ENCODE data around the gene S100A12.
"Not testable (repeated sequence)": the region's sequence is repeated elsewhere in the genome, so short reads cannot be mapped to it uniquely, and the experiment has no call there.

S100A12 gene

GRCh38 chr1:153375511-153375910, at the start of gene S100A12:
Gene S100A12 (minus strand): TSS chr1:153375621. CDS start chr1:153374592, 1,029 bp downstream.
- no peak within 1 kb of the TSS for H3K4me3 ChIP-seq (ENCODE audit: low read depth, low read length)
- DNase-seq (ENCODE audit: low read depth) = no peak
- TF ChIP-seq CTCF (IDR thresholded peaks at IDR 0.05; ENCODE audit: control insufficient read depth, extremely low read depth, insufficient read depth) = no peak

DNA sequence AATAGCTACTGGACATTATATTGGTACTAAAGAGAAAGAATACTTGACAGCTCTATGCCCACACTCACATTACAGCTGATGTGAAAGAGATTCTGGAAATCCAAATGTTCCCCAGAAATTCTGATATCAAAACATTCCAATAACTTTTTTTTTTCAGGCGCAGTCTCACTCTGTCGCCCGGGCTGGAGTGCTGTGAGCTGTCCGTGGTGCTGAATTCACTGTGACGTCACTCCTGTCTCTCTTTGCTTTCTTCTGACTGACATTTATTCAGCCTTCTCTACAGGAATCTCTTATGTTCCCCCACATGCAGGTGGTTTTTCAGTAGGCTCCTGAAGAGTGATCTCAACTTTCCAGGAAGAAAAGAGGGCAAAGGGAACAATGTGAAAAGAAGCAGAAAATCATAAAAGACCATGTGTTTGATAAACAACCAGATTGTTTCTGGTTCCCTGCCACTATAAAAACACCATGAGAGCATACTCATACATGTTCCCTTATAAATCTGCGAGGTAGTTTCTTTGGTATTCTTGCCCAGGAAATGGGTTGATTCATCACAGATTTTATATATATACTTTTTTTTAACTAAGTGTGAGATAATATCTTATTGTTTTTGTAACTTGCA, 47.1 kb upstream of the S100A12 start:
- peak; percentile 13 for DNase-seq (ENCODE audit: low read depth)
- H3K4me3 ChIP-seq (ENCODE audit: low read depth, low read length) = no peak overlapping the region
- no peak for TF ChIP-seq CTCF (IDR thresholded peaks at IDR 0.05; ENCODE audit: control insufficient read depth, extremely low read depth, insufficient read depth)

- no peak for TF ChIP-seq CTCF (IDR thresholded peaks at IDR 0.05; ENCODE audit: control insufficient read depth, extremely low read depth, insufficient read depth)
- no peak overlapping the region for H3K4me3 ChIP-seq (ENCODE audit: low read depth, low read length)
Observed at GRCh38 chr1:153420306-153420705, 44.9 kb upstream of the S100A12 start.

DNA sequence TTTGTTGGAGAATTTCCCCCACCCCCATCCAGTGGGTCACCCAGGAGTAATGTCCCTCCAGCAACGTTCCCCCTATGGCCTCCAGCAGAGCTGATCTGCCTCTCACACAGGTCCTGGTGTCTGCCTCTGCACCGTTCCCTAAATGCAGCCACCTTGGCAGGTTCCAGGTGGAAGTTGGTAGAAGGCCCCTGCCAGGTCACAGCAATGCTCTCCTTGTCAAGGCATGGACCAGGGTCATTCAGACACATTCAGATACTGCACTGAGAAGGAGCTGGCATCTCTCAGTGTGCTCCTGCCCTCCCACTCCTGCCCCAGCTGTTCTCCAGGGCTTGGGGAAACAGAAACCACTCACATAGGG, 44.0 kb upstream of the S100A12 start:
- not testable (repeated sequence) for H3K4me3 ChIP-seq (ENCODE audit: low read depth, low read length); DNase-seq (ENCODE audit: low read depth)

More at GRCh38 chr1:153420306-153420705, 44.9 kb upstream of the S100A12 start:
- no peak for DNase-seq (ENCODE audit: low read depth)

DNA sequence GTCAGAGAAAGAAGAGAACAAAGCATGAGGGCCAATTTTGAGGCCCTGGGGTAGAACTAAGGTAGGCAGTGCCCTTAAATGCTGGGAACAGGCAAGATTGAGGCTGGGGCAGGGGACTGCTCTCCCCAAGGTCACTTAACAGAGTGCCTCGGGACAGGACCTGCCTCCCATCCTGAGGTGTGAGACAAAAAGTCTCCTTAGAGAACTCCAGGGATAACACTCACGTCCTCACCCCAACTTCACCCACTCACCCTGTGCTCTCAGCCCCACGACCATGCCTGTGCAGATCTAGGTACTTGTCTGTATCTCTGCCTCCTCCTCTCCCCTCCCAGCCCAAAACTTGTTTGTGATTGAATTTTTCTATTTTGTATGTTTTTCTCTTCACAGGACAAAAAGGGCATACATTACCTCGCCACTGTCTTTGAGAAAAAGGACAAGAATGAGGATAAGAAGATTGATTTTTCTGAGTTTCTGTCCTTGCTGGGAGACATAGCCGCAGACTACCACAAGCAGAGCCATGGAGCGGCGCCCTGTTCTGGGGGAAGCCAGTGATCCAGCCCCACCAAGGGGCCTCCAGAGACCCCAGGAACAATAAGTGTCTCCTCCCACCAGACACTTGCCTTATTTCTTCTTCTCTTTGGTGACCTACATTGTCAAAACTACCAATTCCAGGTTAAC, 43.5 kb upstream of the S100A12 start:
- DNase-seq (ENCODE audit: low read depth); H3K4me3 ChIP-seq (ENCODE audit: low read depth, low read length): not testable (repeated sequence)

DNA sequence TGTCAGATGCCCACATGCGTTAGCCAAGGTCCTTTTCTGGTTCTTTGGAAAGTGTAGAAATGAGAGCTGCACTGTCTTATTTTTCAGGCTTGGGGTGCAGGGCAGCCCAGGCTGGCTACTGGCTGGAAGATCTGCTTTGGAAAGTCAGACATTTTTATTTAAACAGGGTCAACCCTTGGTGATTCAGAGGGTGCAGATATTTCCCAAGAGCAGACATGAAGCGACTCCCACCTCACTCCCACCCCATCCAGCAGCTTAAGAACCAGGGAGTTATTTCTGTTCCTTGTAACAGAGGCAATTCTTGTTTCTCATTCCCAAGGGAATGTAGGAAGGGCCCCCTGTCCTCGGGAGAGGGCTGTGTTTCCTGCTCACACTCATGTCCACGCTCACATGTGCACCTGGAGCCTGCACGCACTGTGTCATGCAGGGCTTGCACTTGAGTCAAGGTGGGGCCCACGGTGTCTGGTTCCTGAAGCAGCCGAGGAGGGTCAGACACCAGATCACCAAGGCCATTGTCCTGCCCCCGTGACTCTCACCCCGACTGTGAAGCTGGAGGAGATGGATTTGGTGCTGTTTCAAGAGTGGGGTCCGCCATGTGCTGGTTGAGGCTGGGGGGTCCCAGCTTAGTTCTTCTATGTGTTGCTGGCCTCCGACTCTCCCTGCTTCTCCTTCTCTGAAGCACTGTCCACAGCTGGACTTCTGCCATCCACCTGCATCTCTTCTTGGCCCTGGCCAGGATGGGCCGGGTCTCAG, 41.9 kb upstream of the S100A12 start:
- no peak for TF ChIP-seq CTCF (IDR thresholded peaks at IDR 0.05; ENCODE audit: control insufficient read depth, extremely low read depth, insufficient read depth)
- DNase-seq (ENCODE audit: low read depth) = no peak
- no peak overlapping the region for H3K4me3 ChIP-seq (ENCODE audit: low read depth, low read length)

DNA sequence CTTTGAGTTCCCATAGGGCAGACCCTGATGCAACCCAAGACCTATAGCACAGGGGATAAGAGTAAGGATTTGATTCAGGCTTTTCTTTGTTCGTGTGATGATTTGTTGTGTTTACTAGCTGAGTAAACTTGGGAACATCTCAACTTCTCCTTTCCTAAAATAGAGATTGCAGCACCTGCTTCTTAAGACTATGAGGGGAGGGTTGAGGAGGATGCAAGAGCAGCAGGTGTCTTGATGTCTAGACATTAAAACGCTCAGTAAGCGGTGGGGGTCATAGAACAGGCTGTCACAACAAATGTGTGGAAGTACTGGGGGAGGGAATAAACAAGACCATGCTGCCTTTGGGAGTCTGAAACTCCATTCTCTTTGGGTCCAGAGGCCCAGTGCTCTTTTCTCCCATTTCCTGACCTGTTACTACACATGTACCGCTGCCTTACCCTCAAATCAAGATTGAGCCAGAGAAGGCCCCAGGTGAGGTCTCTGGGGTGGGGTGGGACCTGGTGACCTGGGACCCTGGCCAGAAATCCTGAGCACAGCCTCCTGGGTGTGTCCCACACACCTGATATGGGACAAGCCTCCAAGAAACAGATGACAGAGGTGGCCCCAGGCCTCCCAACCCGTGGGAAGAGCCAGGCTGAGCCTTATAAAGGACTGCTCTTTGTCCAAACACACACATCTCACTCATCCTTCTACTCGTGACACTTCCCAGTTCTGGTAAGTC, 40.6 kb upstream of the S100A12 start, which contains the start of gene S100A7A:
Gene S100A7A, plus strand, starts transcription at position 671 of the 721 bp plus-strand sequence. CDS start 1,563 bp downstream, outside the sequence.
- no peak within 1 kb of the TSS for H3K4me3 ChIP-seq (ENCODE audit: low read depth, low read length)
- TF ChIP-seq CTCF (IDR thresholded peaks at IDR 0.05; ENCODE audit: control insufficient read depth, extremely low read depth, insufficient read depth) = no peak
- DNase-seq (ENCODE audit: low read depth) = no peak

DNA sequence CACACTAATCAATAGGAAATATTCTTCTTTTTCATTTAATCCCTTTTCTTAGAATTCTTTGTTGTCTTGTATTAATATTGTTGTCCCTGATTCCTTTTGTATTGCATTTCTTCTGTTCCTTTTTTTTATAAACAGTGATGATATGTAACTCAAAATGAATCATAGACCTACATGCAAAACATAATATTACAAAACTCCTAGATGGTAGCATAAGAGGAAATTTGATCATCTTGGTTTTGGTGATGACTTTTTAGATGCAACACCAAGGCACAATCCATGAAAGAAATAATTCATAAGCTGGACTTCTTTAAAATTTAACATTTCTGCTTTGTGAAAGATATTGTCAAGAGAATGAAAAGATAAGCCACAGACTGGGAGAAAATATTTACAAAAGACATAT, 38.5 kb upstream of the S100A12 start:
- DNase-seq (ENCODE audit: low read depth); H3K4me3 ChIP-seq (ENCODE audit: low read depth, low read length): not testable (repeated sequence)

- H3K4me3 ChIP-seq (ENCODE audit: low read depth, low read length); DNase-seq (ENCODE audit: low read depth): not testable (repeated sequence)
Observed at GRCh38 chr1:153407274-153407673, 31.9 kb upstream of the S100A12 start.

GRCh38 chr1:153405825-153406599, 30.6 kb upstream of the S100A12 start:
- not testable (repeated sequence) for DNase-seq (ENCODE audit: low read depth); H3K4me3 ChIP-seq (ENCODE audit: low read depth, low read length)

Data from LNCaP clone FGC (cell line).